ENCODE data around the gene LMX1B. TPM values are rescaled to one million over a fixed set of nuclear protein-coding genes. Genes with fewer than 3 reads are reported as not detected.
A peak's percentile ranks its signal among the peaks of the same experiment; 100 is the strongest.
"Not testable (repeated sequence)": the region's sequence is repeated elsewhere in the genome, so short reads cannot be mapped to it uniquely, and the experiment has no call there.

The LMX1B gene
- polyA plus RNA-seq, 4 donors, result 15.7 to 22.8 (median 19.9) TPM

GRCh38 chr9:126704892-126705766 lies 91.4 kb downstream of the LMX1B start:
- peak in 2 of 4 donors; percentile 39 to 68 for DNase-seq (ENCODE audit: low read depth in 4 of 4, low spot score in 2 of 4)

DNA sequence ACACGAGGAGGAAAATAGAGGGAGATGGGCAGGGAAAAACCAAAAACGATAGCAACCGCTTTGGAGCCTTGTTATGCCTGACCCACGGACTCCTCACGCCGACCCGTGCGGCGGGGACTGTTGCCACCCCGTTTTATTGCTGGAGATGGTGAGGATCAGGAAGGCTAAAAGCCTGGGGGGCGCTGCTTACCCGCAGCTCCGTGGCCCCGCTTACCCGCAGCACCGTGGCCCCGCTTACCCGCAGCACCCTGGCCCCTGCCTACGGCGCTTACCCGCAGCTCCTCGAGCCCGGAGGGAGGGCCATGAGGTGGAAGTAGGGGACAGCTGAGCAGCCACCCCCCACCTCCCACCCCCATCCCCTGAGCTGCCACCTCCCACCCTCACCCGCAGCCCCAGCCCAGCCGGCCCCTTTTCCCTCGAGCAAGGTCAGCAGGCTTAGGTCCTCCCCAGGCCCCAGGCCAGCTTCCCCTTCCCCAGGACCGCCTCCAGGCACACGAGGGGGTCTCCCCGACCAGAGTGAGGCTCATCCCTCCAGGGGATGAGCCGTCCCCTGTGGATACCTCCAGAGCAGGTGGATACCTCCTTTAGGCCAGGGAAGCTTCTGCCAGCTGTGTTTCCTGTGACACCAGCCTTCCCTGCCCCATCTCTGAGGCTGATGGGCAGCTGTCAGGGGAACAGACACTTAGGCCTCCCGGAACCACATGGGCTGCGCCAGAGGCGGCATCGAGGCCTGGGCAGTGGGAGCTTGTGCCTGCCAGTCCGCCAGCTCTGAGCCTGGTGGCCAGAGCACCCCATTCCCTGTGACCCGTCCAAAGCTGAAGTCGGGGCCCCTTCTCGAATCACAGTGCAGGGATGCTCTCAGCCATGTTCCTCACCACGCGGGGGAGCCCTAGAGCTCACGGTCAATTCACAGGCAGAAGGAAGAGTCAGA lies 92.3 kb downstream of the LMX1B start:
- no peak for DNase-seq (ENCODE audit: low read depth in 4 of 4, low spot score in 2 of 4)

- no peak for DNase-seq (ENCODE audit: low read depth in 4 of 4, low spot score in 2 of 4)
Observed at GRCh38 chr9:126706698-126707053, 92.9 kb downstream of the LMX1B start.

DNA sequence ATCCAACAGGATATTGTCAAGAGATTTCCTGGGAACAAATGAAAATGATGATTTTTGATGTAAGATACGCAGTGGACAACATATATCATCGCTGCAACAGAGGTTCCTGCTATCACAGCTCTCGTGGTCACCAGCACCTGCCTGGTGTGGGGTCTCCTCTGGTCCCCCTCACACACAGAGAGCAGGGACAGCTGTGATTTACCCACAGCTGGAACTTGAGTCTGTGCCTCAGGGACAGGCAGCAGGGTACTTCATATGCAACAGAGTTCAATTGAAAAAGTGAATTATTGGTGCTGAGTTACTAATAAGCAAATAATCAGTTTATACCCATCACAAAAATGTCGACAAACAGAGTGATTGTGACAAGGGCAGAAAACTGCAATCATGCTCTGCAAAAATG lies 93.4 kb downstream of the LMX1B start:
- no peak for DNase-seq (ENCODE audit: low read depth in 4 of 4, low spot score in 2 of 4)

DNA sequence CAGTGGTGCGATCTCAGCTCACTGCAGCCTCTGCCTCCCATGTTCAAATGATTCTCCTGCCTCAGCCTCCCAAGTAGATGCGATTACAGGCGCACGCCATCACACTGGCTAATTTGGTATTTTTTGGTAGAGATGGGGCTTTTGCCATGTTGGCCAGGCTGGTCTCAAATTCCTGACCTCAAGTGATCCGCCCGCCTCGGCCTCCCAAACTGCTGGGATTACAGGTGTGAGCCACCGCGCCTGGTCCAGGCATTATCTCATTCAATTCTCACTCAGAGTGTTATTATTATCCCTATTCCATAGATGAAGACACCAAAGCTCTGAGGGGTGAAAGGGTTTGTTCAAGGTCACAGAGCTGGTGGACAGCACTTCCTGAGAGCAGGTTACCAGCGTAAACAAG lies 94.0 kb downstream of the LMX1B start:
- DNase-seq (ENCODE audit: low read depth in 4 of 4, low spot score in 2 of 4), result not testable (repeated sequence)

DNA sequence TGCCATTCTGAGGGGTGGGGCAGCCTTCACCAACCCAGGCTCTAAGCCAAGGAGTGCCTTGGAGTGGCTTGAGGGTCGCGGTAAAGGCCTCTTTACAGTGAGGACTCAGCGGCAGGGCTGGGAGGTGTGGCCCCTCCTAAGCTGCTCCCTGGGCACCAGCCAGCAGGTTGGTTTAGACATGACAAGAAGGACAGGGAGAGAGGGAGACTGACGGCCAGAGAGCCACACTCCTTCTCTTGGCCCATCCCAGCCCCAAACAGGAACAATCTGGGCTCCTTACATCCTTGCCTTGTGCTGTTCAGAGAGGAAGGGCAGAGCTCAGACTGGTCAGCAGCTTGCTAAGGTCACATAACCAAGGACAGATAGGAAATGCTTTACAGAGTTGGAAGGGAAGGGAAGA lies 94.5 kb downstream of the LMX1B start:
- no peak for DNase-seq (ENCODE audit: low read depth in 4 of 4, low spot score in 2 of 4)

- no peak for DNase-seq (ENCODE audit: low read depth in 4 of 4, low spot score in 2 of 4)
Observed at GRCh38 chr9:126709241-126709640, 95.5 kb downstream of the LMX1B start.

DNA sequence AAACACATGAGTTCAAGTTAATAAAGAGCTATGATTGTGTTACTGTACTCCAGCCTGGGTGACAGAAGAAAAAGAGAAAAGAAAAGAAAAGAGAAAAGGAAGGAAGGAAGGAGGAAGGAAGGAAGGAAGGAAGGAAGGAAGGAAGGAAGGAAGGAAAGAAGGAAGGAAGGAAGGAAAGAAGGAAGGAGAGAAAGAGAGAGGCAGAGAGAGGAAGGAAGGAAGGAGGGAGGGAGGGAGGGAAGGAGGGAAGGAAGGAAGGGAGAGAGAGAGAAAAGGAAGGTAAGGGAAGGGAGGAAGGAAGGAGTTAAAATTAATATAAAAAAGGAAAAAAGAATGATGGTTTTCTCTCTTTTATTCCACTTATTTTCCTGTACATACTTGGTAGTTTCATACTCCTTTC lies 101.7 kb downstream of the LMX1B start:
- no peak for DNase-seq (ENCODE audit: low read depth in 4 of 4, low spot score in 2 of 4)

DNA sequence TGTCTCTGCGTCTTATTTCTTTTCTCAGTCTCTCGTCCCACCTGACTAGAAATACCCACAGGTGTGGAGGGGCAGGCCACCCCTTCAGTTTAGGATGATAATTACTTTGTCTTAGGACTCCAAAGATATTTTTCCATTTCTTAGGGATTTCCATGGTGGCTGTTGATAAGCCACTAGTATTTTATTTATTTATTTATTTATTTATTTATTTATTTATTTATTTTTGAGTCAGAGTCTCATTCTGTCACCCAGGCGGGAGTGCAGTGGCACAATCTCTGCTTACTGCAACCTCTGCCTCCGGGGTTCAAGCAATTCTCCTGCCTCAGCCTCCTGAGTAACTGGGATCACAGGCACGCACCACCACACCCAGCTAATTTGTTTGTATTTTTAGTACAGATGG lies 103.7 kb downstream of the LMX1B start:
- not testable (repeated sequence) for DNase-seq (ENCODE audit: low read depth in 4 of 4, low spot score in 2 of 4)

GRCh38 chr9:126719618-126720031 lies 105.9 kb downstream of the LMX1B start:
- DNase-seq (ENCODE audit: low read depth in 4 of 4, low spot score in 2 of 4), result peak in 3 of 4 donors; percentile 63 to 82 (median 66)

GRCh38 chr9:126720036-126720435 lies 106.3 kb downstream of the LMX1B start:
- no peak for DNase-seq (ENCODE audit: low read depth in 4 of 4, low spot score in 2 of 4)

DNA sequence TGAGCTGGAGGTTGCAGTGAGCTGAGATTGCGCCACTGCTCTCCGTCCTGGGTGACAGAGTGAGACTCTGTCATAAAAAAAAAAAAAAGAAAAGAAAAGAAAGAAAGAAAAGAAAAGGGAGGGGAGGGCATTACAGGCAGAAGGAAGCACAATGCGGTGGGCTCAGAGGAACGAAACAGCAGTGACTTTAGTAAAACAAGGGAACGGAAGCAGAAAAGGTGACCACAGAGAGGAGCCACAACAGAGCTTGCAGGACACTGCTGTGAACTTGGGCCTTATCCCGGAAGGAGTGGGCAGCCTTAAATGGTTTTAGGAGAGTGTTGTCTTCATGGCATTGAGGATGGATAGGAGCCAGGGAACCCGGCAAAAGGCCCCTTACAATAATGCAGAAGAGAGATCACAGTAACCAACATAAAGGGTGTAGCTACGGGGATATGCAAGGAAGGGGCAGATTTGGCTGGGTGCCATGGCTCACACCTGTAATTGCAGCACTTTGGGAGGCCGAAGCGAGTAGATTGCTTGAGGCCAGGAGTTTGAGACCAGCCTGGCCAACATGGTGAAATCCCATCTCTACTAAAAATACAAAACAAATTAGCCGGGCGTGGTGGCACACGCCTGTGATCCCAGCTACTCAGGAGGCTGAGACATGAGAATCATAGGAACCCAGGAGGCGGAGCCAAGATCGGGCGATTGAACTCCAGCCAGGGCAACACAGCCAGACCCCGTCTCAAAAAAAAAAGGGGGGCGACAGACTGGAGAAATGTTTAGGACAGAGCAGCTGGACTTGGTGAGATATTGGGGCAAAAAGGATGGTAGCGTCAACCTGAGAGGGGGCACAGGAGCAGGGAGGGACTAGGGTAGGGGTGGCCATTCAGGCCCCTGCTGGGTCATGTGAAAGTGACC lies 107.2 kb downstream of the LMX1B start:
- DNase-seq (ENCODE audit: low read depth in 4 of 4, low spot score in 2 of 4), result no peak

- no peak for DNase-seq (ENCODE audit: low read depth in 4 of 4, low spot score in 2 of 4)
Observed at GRCh38 chr9:126721564-126721981, 107.8 kb downstream of the LMX1B start.

DNA sequence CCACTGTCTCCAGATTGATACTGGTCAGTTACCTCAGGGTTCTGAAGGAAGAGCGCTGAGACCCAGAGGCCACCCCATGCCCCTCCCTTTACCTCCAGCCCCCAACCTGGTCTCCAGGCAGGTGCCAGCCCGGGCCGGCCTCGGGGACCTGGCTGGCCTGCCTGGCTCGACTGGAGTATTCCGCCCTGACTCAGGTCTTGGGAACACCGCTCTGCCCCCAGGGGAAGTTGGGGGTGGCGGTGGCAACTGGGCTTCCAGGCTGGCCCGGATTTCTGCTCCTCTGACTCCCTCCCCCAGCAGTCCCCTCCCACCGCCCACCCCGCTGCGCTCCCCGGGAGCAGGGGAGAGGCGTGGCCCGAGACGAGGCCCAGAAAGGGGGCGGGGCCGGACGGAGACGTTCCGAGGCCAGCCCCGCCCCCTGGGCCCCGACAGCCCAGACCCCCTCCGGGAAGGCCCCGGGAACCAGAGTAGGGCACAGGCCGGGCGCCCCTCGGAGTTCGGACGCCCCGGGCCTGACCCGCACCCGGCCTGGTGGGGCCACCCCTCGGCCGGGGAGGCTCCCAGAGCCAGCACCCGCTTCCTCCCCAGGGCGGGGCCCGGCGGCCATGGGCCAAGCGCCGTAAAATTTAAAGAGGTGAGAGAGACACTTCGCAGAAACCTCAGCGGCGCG lies 108.7 kb downstream of the LMX1B start:
- peak in 2 of 4 donors; percentile 73 to 80 for DNase-seq (ENCODE audit: low read depth in 4 of 4, low spot score in 2 of 4)

DNA sequence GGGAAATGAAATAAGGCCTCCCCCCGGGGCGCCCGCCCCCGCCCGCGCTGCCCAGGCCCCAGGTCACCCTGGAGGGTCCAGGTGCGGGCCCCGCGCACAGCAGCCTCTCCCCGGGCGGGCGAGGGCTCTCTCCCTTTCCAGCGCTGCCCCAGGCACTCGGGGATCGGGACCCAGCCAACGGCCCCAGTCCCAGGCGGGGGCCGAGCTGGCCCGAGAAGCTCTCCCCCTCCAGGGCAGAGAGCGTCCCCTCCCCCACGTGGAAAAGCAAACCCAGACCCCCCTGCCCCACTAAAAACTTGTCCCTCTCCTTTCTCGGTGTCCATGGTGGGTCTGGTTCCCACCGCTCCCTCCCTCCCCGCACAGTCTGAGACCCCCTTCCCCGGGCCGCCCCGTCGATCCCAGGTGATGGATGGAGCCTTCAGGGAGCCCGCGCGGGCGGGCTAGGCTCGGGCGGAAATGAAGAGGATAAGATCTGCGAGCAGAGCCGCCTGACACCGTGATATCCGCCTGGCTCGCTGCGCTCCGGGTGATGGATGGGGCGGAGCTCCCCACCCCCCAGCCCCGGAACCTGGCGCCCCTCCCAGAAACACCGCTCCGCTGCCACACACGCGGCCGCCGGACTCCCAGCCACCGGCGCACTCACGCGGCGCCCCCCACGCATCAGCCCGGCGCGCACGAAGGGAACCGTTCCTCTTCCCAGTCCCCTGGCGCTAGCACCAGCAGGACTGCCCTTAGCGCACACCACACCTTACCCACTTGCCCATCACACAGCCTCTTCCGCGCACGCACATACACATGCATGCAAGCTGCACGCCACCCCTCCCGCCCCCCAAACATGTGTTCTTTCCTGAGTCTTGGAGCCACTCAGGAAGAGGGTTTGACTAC lies 109.4 kb downstream of the LMX1B start:
- no peak for DNase-seq (ENCODE audit: low read depth in 4 of 4, low spot score in 2 of 4)

DNA sequence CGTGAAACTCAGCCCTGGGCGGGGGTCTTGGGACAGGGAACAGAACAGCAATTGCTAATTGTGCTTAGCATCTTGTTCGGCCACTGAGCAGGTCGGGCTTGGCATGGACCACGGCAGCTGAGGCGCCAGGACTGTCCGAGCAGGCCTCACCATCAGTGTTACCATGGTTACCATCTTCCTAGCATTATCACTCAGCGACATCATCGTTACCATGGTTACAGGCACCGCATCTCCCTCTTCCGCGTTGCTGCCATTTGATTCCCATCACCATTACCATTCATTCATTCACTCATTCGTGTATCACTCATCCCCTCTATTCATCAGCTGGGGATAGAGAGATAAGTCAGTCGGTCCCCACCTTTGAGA lies 110.1 kb downstream of the LMX1B start:
- no peak for DNase-seq (ENCODE audit: low read depth in 4 of 4, low spot score in 2 of 4)

GRCh38 chr9:126724226-126724625 lies 110.5 kb downstream of the LMX1B start:
- no peak for DNase-seq (ENCODE audit: low read depth in 4 of 4, low spot score in 2 of 4)

DNA sequence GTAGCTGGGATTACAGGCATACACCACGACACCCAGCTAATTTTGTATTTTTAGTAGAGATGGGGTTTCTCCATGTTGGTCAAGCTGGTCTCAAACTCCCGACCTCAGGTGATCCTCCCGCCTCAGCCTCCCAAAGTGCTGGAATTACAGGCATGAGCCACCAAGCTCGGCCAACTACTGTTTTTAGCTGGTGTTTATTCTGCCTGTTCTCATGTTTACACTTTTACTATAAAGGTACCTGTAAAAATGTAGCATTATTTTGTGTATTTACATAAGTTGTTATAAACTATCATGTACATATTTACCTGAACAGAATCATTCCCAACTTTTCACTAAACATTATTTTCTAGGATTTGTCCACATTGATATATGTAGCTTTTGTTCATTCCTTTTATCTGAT lies 111.8 kb downstream of the LMX1B start:
- DNase-seq (ENCODE audit: low read depth in 4 of 4, low spot score in 2 of 4), result not testable (repeated sequence)

DNA sequence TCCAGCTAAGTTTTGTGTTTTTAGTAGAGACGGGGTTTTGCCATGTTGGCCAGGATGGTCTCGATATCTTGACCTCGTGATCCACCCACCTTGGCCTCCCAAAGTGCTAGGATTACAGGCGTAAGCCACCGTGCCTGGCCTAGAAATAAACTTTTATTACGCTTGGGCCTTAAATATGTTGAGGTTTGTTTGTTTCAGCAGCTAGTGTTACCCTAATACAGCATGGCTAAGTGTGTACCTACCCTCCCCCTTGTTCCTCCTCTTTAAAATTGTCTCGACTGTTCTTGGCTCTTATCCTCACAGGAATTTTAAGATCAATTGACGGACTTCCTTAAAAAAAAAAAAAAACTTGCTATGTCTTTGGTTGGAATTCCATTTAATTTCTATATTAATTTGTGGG lies 114.5 kb downstream of the LMX1B start:
- DNase-seq (ENCODE audit: low read depth in 4 of 4, low spot score in 2 of 4), result not testable (repeated sequence)
